ENCODE results near the gene KSR1.

DNA sequence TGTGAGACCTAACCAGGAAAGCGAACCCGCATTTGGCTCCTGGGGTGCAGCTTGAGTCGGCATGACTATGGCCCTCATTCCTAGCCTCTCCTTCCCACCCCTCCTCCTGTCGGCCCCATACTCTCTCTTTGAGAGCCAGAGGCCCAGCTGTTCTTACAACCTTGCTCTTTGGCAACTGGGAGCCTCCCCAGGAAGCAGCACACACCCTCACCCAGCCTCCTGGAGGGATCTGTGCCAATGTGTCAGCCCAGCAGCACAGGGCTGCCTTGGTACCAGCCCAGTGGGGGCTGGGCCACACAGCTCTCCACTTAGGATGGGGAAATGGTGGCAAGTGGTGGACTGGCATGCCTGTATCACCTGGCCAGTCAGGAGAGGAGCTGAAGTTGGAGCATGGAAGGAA, 104.4 kb downstream of the KSR1 start:
- TF ChIP-seq, protein P1, sequence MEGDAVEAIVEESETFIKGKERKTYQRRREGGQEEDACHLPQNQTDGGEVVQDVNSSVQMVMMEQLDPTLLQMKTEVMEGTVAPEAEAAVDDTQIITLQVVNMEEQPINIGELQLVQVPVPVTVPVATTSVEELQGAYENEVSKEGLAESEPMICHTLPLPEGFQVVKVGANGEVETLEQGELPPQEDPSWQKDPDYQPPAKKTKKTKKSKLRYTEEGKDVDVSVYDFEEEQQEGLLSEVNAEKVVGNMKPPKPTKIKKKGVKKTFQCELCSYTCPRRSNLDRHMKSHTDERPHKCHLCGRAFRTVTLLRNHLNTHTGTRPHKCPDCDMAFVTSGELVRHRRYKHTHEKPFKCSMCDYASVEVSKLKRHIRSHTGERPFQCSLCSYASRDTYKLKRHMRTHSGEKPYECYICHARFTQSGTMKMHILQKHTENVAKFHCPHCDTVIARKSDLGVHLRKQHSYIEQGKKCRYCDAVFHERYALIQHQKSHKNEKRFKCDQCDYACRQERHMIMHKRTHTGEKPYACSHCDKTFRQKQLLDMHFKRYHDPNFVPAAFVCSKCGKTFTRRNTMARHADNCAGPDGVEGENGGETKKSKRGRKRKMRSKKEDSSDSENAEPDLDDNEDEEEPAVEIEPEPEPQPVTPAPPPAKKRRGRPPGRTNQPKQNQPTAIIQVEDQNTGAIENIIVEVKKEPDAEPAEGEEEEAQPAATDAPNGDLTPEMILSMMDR (IDR thresholded peaks at IDR 0.05 in 4 of 5, conservative IDR thresholded peaks at IDR 0.05 in 1 of 5) = no peak
- no peak for TF ChIP-seq POLR2A (IDR thresholded peaks at IDR 0.05)

Data from gastrocnemius medialis (tissue), 4 donors.